GM19023 (cell line): Measurements from ENCODE around the gene CDK10.
"Not testable (repeated sequence)": the region's sequence is repeated elsewhere in the genome, so short reads cannot be mapped to it uniquely, and the experiment has no call there.

Experiments used
- ATAC-seq: cut with Tn5 transposase; IDR thresholded peaks from one replicate; pipeline ENCODE4 v1.9.1; 2021; ENCODE audit warnings: mild to moderate bottlenecking, moderate library complexity; ENCODE audit not compliant: unreplicated experiment

Gene CDK10

DNA sequence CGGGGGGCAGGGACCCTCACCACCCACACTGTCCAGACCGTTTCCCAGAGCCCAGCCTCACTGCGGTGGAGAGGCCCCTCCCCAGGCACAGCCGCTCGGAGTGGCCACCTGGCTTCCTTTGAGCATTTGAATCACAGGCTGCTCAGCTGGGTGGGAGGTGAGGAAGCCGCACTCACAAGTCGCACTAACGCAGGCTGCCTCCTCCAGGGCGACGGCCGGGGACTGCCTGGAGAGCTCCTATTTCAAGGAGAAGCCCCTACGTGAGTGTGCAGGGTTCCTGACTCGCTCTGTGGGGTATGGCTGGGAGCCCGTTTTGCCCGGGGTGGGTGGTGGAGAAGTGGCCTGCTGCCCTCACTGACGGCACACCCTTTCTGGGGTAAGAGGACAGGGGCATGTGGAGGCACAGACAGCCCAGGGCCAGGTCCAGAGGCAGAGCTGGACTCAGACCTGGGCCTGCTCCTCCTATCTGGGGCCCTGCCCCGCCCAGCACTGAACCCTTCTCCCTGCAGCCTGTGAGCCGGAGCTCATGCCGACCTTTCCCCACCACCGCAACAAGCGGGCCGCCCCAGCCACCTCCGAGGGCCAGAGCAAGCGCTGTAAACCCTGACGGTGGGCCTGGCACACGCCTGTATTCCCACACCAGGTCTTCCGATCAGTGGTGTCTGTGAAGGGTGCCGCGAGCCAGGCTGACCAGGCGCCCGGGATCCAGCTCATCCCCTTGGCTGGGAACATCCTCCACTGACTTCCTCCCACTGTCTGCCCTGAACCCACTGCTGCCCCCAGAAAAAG, 8.8 kb downstream of the CDK10 start:
- no peak for ATAC-seq

DNA sequence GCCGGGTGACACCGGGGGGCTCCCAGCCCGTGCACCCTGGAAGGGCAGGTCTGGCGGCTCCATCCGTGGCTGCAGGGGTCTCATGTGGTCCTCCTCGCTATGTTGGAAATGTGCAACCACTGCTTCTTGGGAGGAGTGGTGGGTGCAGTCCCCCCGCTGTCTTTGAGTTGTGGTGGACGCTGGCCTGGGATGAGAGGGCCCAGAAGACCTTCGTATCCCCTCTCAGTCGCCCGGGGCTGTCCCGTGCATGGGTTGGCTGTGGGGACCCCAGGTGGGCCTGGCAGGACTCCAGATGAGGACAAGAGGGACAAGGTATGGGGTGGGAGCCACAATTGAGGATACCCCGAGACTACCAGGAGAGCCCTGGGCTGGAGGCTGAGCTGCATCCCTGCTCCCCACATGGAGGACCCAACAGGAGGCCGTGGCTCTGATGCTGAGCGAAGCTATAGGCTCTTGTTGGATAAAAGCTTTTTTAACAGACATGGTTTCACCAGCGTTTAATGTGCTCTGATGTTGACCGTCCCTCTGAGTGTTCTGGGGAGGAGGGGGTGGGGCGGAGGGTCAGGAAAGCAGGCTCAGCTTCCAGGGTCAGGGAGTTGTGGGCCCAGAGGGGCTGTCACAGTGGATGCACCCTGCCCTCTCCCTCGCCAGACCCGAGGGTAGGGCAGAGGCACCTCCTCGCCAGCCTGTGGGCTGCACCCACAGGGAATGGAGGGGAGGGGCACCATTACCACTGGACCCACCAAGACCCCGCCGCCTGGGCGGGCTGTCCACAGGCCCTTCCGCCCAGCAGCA, 9.6 kb downstream of the CDK10 start:
- ATAC-seq, result no peak

DNA sequence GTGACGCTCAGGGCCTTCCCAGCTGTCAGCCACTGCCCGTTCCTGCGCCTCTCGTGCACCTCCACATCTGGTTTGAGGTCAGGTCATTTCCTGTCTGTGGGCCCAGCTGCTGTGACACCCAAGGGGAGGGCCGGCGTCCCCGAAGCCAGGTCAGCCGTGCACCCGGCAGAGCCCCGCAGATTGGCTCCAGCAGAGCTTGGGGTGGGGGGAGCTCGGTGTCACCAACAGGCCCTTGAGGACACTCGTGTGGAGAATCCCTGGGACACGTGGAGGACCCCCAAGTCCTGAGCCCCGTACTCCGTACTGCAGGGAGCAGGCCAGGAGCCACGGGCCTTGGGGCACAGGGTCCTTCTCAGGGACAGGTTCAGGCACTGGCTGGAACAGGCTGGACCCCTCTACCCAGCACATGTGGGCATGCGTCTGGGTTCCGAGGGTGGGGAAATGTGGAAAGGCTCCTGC, 10.2 kb downstream of the CDK10 start:
- no peak for ATAC-seq

DNA sequence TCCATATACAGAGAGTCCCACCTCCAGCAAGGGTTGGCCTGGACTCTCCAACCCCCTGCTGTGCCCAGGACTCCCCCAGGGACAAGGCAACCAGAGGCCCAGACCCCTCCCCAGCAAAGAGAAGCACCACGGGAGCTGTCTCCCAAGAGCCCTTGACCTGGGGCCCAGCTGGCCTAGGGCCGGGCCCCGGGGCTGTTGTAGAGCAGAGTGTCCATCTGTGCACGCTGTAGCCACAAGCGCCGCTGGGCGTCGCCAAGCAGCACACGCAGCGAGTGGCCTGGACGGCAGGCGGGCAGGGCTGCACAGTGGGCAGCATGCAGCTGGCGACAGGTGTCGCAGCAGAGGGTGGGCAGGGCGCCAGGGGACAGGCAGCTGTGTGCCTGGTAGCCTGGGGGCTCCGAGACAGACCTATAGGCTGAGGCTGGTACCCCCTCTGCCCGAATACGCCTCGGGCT, 10.7 kb downstream of the CDK10 start:
- ATAC-seq, result no peak

DNA sequence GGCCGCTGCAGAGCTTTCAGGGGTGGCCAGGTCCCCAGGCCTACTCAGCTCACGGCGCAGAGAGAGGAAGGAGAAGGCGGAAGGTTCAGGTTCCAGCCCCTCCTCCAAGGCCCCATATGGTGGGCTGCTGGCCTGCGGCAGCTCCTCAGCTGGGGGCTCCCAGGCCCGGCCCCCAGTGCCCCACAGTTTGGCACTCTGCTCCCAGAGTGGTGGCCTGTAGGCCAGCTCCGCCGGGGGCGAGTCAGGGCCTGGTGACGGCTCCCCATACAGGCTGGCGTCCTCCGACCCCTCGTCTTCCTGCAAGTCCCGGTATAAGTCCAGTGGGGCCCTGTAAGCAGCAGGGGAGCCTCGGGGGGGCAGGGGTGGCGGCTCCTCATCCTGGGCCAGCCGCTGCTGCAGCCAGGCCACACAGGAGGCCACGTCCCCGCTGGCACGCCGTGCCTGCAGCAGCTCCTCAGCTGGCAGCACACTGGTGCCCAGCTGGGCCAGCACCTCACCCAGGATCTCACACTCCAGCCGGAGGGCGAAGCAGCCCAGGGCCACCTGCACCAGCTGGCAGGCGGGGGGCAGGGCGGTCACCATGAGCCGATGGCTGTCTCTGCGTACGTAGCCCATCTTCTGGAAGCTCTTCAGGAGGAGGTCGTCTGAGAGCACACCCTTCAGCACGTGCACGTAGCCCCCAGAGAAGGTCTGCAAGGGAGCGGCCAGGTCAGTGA, 11.3 kb downstream of the CDK10 start:
- ATAC-seq, result no peak

DNA sequence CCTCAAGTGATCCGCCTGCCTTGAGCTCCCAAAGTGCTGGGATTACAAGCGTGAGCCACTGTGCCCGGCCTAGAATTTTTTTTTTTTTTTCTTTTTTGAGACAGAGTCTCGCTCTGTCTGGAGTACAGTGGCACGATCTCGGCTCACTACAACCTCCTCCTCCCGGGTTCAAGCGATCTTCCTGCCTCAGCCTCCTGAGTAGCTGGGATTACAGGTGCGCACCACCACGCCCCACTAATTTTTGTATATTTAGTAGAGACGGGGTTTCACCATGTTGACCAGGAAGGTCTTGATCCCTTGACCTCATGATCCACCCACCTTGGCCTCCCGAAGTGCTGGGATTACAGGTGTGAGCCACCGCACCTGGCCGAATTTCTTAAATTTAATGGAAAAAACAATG, 12.2 kb downstream of the CDK10 start:
- ATAC-seq, result not testable (repeated sequence)

DNA sequence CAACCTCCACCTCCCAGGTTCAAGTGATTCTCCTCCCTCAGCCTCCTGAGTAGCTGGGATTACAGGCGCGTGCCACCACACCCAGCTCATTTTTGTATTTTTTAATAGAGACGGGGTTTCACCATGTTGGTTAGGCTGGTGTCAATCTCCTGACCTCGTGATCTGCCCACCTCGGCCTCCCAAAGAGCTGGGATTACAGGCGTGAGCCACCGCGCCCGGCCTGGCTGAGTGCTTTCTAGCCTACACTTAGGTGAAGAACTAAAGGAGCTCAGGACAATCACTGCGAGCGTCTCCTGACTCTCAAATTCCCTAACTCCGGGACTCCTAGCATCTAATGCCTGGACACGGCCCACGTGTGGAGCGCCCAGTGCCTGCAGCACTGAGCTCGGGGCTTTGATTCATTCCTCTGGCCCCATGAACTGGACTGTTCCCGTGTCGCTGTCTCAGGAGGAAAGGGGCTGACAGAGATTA, 13.2 kb downstream of the CDK10 start:
- ATAC-seq, result not testable (repeated sequence)

DNA sequence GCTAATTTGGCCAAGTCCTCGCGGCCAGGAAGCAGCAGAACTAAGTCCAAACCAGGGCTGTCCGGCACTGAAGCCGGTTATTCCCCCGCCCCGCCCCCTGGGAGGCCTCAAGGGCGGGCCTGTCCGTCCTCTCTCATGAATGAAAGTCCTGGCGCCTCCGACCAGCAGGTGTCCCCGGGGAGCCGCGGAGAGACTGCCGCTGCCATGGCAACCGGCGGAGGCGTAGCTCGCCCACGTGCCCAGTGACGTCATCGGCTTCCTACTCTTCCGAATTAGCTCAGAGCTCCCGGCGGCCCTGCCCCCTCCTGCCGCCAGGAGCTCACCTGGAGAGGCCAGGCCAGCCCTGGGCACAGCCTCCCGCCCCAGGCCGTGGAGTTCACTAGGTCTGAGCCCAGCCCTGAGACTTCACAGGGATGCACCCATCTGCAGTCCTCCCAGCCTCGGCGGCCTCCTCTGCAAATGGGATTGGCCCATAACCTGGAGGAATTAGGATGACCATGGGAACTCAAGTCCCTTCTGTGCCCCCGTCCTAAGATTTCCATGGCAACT, 13.7 kb downstream of the CDK10 start:
- ATAC-seq, result peak; percentile 38

DNA sequence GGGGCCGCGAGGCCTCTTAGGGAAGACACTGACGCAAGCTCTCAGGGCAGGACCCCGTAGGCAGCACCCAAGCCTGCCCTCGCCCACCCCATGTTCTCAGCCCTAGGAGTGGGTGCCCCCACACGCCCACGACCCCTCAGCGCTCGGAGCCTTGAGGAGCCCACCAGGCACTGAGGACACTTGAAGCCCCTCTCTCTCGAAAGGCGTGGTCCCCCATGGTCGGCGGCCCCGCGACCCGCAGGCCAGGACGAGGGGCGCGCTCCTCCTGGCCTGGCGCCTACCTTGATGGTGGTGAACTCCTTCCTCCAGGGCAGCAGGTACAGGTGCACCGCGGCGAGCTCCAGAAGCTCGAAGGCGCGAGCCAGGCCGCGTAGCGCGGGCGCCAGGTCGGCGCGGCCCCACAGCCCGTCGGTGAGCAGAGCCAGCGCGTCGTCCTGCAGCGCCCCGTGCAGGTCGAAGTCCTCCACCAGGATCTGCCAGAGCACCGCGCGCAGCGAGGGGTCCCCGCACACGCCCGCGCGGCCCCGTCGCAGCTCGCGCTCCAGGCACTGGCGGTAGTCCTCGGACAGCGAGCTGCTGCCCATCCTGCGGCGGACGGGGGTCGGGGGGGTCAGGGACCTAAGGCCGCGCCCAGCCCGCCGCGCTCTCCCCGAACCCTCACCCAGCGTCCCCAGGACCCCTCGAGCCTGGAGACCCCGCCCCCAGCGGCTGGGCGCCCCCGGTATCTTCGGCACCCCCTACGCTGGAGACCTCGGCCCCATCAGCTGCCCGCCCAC, 14.3 kb downstream of the CDK10 start:
- ATAC-seq, result peak; percentile 4

DNA sequence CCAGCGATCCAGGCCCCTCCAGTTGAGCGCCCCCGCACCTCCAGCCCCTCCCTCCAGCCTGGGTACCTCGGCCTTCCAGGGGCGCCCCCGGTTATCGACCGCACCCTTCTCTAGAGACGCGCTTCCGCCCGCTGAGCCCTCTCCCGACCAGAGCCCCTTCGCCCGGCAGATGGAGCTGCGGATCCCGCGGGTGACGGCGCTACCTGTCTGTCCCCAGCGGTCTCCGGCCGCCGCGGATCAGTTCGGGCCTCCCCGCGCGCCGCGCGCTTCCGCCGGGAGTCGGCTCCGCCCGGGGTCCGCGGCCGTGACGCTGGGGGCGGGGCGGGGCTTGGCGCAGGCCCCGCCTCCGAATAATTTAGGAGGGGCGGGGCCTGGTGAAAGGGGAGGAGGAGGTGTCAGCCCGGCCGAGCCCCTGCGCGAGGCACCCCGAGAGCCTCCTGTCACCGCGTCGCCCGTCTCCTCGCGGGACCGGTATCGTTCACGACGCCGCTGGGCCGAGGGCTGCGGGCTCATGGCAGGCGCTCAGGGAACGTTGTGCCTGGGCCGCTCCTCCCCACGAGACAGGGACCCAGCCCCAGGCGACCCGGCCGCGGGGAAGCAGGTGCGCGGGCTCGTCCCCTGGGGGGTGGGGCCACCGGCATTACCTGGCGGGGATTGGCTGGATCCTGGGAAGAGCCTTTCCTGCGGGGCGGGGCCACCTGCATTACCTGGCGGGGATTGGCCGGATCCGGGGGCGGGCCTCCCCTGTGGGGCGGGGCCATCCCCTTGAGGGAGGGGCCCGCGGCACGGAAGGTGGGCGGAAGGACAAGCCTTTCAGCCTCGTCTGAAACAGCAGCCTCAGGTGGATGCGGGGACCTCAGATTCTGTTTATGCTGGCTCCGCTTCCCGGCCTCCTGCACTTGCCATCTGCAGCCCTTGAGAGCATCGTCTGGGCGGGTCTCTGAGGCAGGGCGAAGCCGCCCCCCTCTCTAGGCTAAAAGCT, 15.2 kb downstream of the CDK10 start, which contains the start of gene SPATA2L:
TSS of gene SPATA2L (minus strand) at position 281 of the 982 bp plus-strand sequence. CDS start 473 bp downstream, outside the sequence.
- ATAC-seq, result peak; percentile 68

DNA sequence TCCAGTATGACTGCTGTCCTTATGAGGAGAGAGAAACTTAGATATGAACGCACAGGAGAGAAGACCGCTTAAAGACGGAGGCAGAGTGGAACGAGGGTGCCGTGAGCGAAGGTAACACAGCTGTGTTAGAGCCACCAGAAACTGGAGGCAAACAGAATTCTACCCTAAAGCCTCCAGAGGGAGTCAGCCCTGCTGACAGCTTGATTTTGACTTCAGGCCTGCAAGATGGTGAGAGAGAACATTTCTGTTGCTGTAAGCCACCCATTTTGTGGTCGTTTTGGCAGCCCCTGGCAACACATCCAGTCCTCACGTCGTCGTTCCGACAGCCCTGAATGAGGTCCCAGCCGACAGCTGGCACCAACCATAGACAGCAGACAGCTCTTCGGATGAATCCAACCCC, 17.8 kb downstream of the CDK10 start:
- ATAC-seq, result no peak

DNA sequence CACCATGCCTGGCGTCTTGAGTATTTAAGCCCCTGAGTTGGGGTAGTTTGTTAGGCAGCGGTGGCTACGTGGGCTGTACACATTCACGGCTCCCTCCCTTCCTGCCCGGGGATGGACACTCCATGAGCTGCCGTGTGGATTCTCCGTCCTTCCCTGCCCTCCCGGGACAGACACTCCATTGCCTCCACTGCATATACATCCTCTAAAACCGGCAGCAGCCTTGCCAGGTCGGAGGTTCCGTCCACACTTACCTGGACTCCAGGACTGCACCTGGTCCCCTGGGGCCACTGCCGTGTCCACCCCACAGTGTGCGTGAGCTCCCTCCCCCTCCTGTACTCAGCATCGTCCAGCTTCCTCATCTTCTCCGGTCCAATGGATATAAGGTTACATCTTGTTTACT, 18.5 kb downstream of the CDK10 start:
- no peak for ATAC-seq

DNA sequence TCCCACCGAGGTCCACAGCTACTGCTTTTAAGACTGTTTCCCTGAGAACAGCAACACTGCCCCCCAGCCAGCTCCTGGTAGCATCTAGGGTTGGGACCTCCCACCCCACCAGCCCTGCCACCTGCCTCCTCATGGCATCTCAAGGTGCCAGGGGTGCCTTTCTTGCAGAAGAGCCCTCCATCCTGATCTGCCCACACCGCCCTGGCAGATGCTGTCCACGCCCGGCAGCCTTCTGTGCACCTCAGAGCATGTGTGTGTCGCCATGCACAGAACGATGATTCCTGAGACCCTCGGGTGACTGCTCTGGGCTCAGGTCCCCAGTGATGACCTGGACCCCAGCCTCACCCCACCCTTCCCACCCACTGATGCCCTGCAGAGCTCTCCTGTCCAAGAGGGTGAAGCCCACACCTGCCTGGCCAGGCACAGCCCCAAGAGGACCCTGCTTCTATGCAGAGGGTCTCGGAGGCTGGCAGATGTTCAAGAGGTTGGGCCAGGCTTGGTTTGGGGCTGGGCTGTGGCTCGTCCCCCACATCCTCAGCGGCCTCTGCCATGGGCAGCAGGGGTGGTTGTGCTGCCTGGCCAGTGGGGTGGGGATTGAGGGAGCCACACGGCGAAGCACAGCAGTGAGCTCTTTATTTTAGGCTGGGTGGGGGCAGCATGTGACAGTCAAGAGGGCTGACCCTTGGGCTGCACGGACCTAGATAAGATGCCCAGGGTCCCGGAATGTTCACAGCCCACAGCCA, 20.2 kb downstream of the CDK10 start:
- ATAC-seq, result no peak

DNA sequence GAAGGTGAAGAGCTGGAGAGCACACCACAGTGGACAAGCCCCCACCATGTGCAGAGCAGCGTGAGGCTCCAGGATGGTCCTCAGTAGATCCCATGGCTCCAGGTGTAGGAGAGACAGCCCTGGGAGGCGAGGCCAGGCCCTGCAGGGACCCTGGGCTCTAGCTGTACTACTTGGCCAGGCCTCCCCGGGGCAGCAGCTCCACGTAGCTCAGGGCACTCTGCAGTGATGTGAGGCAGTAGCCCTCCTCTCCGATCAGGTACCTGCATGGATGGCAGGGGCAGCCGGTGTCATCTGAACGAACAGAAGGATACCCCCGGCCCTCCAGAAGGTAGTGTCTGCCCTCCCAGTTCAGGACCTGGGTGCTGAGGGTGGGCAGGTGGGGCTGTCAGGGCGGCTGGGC, 21.2 kb downstream of the CDK10 start:
- no peak for ATAC-seq

DNA sequence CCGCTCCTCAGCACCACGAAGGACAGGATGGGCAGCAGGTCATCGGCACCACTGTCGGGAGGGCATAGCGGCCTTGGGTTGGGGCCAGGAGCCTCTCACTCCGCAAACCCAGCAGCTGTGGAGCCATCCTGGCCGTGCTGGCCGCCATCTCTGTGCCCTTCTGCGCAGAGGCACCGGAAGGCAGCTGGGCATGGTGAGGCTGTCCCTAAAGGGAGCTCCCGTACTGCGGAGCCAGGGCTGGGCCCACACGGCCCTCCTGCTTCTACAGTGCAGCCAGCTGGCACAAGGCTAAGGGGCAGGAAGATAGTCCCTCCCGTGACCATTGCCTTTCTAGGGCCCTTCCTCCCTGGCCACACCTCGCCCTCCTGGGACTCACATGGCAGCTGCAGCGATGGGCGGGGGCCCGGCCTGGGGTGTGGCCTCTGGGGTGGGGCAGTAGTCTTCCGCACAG, 22.0 kb downstream of the CDK10 start:
- ATAC-seq, result no peak

DNA sequence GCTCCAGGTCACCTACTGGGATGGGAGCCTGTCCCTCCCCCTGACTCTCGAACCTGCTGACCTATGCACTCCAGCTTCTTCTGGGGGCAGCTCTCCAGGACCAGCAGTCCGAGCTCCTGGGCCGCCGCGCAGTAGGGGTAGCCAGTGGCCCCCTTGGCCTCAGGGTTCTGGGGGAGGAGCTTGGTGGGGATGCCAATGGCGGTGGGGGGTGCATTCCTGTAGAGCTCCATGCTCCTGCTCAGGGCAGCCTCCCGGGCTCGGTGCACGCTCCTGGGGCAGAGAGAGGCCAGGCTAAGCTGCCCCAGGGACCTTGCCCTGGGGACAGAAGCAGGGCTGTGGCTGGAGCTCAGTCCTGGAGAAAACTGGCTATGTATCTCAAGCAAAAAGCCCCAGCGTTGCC, 22.7 kb downstream of the CDK10 start:
- ATAC-seq, result no peak

DNA sequence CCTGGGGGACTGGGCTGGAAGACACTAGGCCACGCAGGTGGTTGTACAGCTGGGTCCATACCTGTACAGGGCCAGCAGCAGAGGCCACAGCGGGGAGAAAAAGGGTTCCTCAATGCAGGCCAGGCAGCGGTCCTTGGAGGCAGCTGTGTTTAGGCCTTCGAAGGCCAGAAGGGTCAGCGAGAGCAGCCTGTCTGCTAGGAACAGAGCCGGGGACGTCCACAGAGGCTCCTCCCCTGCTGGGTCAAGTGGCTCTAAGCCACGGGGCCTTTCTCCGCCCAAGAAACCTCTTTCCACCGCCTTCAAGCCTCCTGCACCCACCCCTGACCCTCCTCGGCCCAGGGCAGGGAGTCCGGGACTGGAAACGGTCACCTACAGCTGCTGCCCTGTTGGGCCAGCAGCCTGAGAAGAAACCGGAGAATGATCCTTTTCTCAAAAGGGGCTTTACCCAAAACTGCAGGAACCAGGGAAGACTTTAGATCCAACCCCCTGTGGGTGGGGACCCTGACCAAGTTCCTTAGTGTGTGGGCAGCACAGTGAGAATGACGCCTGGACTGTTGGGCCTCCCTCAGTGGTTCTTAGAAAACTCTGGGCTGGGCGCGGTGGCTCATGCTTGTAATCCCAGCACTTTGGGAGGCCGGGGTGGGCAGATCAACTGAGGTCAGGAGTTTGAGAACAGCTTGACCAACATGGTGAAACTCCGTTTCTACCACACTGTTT, 23.4 kb downstream of the CDK10 start:
- ATAC-seq, result no peak
